ENCODE data around the gene PREX1.
A peak's percentile ranks its signal among the peaks of the same experiment; 100 is the strongest.

PREX1 gene

DNA sequence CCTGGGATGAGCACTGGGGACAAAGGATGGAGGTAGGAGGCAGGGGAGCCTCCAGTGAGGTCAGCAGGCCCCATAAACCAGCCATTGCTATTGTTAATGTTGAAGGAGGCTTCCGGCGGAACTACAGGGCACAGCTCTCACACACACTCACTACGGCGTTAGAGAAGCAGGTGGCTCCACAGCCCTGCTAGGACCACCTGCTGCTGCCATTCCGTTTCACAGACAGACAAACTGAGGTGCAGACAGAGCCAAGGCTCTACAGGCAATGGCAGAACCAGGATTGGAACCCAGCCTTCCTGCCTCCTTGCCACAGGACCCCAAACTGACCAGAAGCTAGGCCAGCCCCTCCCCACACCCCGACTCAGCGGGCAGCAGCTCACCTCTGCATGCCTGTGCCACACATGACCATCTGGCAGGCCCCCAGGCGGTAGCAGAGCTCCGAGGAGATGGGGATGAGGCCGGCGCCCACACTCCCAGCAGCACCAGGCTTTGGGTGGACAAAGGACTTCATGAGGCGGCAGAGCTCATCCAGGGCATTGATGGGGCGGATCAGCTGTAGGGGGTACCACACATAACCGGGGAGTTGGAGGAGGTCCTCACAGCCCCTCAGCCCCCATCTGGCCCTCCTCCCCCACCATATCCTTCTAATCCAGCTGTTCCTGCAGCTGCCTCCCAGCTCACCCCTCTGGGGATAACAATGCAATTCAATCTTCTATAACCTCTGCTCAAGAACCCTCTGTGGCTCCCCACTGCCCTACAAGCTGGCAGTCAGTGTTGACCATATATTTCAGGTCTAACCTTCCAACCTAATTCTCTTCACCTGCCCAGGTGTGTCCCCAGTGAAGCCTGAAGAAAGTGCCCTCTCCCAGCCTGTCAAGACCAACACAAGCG lies 198.5 kb downstream of the PREX1 start:
- DNase-seq, result no peak

DNA sequence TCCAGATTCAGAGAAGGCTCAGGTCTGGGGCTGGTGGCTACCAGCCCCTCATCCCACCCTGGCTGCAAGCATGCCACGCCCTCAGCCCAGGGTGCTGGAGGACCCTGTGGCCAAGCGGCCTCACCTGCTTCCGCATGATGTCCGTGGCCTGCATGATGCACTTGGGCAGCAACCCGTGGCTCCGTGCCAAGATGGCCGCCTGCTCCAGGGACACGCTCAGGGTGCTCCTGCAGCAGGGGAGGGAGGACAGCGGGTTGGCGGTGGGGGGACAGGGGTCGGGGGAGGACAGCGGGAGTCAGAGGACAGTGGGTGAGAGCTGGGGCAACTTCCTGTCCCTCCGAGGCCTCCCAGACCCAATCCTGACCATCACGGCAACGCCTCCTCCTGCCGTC lies 200.1 kb downstream of the PREX1 start:
- no peak for DNase-seq

DNA sequence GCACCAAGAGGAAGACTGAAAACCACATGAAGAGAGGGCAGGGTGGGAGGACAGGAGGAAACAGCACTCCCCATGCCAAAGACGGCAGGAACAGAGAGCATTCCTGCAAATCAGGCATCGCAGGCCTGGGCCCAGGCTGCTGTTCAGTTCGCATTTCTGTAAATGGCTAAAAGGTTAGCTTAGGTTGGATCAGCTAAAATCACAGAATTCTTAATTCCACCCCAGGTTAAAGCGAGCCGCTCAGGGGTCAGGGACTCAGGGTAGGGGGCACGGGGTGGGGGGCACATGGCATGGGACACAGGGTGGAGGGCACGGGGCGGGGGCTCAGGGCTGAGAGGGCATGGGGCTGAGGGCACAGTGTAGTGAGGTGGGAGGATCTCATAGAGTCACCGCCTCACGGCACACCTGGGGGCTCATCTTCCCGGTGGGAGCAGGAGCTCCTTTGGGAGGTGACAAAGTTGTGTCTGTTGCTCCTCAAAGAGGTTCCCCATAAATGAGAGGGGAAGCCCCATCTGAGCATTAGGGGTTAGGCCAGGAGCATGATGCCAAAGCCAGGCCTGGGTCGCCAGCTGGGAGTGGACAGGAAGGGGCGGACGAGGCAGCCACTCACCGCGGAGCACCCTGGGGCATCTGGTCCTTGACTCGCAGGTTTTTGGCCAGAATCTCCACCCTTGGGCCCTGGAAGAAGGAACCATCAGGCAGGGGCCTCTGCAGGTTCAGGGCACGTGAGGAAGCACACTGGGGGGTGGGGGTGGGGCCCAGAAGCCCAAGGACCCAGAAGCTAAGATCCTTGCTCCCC lies 200.7 kb downstream of the PREX1 start:
- no peak for DNase-seq

DNA sequence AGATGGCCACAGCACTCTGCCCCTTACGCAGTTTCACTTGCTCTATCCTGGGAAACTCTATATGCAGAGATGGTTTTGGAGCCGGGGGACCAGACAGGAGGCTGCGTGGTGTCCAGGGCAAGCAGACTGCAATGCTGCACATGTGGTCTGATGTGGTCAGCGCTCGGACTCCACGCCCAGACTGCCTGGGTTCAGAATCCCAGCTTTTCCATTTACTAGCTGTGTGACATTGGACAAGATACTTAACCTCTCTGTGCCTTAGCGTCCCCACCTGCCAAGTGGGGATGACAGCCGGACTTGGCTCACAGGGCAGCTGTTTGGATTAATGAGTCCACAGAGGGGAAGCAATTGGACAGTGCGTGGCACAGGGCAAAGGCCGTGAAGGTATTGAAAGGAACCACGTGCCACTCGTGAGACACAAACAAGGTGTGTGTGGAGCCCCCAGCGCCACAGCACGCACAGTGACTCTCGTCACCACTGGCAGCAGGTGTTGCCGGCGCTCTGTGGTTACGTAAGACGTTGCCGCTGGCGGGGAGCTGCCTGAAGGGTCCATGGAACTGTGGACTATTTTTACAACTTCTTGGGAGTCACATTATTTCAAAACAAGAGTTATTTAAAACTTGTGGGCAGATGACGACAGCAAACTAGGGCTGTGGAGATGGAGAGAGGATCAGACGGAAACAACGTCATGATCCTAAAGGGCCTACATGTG lies 201.4 kb downstream of the PREX1 start:
- no peak for DNase-seq

DNA sequence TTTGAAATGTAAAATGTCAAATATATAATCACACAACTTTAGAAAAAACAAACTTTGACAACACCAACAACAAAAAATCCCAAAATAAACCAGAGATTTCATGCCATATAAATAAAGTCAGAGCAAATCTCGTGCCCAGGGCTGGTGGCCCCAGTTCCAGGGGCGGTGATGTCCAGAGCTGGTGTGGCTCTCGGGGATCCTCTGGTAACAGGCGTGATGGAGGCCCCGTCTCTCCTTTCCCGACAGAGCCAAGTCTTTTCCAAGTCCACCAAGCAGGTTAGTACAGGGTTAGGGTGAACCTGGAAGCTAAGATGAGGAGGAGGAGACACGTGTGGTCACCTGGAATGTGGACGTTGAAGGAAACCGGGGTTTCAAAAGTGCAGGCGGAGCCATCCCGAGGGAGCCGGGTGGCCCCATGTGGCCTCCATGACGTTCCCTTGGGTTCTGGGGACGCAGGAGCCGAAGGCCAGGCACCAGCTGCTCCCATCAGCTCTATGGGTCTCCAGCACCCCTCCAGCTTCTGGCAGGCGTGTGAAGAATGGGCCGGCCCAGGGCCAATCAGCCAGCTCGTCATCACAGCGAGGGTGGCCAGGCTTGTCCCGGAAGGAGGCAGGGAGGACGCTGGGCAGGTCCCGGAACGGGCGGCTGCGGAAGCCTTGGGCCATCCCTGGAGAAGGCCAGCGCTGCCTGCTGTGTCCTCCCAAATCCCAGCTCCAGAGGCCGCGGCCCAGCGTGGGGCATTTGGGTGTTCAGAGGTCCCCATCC lies 202.5 kb downstream of the PREX1 start:
- no peak for DNase-seq

DNA sequence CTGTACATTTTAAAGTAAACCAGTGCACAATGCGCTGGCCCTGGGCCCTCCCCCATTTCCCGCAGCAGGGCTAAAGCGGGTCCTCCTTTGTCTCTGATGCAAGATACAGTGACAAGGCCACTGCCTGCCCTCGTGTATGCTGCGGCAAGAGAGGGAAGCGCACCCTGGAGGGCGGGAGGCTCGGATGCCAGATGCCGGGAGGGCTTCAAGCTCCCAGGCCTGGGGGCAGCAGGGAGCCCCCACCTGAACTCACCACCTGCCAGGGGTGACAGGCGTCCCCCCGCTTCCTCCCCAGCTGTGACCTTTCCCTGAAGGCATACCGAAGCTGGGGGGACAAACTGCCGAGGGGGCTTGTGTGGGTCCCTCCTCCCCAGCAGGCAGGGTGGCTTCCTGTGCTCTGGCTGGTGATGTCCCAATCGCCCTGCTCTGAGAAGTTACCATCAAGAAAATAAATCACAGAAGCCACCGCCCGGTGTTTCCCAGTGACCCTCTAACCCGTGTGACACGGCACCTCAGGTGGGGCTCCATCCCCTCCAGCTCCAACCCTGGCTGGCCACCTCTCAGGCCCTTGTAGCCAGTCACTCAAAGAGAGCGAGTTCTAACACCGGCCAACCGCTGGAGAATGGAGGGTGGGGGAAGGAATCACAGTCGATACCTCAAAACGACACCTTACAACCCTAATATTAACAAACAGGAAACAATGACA lies 203.3 kb downstream of the PREX1 start:
- DNase-seq, result no peak

DNA sequence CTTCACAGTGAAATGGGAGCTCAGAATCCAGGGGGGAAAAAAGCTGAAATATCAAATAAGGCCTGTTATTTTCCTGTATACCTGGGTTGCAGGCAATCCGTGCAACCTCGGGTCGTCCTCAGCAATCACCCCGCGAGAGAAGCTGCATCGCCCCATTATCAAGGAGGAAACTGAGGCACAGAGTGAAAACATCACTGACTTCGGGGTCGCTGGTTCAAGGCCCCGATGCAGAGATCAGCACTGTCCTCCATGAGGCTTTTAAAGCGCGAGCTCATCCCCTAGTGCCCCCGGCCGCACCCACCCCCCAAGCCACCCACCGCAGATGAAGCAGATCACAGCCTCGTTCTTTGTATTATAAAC lies 203.9 kb downstream of the PREX1 start:
- DNase-seq, result no peak

DNA sequence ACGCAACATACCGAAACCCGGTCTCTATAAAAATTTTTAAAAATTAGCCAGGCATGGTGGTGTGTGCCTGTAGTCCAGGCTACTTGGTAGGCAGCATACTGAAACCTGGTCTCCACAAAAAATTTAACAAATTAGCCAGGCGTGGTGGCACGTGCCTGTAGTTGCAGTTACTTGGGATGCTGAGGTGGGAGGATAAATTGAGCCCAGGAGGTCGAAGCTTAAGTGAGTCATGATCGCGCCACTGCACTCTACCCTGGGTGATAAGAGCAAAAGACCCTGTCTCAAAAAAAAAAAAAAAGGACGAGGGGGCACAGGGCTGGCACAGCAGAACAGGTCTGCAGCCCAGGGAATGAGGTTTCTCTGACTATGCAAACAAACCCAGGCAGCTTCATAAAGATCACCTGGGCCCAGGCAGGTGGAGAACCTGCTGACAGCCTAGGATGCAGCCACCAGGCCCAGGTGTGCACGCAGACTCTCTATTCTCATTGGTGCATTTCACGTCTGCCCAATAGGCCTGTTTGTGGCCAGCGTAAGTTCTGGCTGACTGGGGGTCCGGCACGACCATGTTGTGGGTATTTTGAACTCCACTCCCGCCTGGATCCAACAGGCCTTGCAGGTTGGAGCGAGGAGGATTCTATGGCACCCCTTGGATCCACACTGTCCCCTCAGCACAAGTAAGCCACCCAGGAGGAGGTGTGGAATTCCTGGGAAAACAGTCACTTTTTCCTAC lies 204.5 kb downstream of the PREX1 start:
- no peak for DNase-seq

DNA sequence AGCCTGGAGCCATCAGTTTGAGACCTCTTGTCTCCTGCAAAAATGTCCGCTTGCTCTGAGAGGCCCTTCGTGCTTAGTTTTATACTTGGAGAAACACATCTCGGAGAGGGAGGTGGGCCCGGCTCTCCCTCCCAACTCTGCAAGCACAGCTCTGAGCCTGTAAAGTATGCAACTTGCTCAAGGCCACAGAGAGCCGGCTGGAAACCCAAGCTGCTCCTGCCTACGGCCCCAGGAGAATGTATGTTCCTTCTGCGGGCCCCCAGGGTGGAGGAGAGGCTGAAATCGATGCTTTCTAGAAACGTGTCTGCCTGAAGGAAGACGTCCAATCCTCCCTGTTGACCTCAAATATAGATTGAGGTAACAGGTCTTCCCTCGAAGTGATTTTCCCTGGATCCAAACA lies 205.4 kb downstream of the PREX1 start:
- DNase-seq, result no peak

DNA sequence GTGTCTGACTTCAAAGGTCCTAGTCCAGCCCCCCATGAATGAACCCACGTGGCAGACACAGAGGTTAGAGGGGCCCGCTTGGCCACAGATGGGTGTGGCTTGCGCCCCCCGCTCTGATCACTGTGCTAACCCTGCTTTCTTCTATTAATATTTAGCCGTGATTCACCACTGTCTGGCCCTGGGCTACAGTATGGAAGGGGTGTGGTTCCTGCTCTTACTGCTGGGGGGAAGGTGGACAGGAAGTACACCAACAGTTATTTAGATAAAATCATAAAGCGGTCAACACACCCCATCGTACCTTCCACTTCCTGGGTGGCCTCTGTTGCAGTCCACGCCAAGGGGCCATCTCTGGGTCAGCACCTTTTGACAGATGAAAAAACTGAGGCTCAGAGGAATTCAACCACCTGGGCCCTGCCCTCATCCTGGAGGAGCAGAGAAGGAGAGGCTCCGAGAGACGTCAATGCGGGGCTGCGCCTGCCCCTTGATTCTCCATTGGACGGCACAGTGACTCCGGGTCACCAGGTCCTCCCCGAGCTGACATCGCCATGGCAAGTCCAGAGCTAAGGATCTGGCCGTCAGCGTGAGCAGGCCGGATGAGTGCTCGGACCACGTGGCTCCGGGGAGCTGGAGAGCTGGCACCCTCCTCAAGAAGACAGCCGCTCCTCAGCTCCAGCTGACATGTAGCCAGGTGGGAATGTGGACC lies 206.3 kb downstream of the PREX1 start:
- DNase-seq, result no peak

DNA sequence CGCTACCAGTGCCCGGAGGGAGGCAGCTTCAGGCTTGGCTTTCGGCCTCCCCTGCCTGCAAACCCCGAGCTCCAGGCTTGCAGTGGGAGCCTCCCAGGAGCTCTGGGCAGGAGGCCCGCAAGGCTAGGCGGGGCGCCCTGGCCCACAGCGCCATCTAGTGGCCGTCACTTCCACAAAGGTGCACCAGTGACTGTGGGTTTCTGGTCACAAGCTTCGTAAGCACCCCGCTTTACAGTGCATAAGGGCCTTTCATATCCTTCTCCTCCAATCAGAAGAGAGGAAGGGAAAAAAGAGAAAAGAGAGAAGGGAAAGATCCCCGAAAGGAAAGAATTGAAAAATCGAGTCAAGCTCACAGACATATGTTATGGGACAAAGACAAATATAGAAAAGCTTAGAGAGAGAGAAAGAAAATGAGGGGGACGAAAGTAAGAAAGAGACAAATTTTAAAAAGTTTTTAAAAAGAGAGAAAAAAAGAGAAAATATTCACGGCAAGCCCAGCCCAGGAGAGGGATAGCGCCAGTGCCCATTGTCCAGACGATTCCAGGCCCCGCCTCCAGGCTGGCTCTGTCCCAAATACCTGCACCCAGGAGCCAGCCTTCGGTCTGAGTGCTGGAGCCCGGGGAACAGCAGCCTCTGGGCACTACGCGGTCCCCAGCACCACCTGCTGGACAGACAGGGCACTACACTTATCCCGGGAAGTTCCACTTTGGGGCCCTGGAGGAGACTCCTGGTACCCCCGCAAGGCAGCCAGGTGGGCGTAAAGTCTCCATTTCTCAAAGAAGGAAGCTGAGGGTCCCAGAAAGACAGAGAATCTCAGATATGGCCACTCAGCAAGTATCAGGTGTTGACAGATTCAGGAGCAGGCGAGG lies 207.1 kb downstream of the PREX1 start:
- peak; percentile 49 for DNase-seq

DNA sequence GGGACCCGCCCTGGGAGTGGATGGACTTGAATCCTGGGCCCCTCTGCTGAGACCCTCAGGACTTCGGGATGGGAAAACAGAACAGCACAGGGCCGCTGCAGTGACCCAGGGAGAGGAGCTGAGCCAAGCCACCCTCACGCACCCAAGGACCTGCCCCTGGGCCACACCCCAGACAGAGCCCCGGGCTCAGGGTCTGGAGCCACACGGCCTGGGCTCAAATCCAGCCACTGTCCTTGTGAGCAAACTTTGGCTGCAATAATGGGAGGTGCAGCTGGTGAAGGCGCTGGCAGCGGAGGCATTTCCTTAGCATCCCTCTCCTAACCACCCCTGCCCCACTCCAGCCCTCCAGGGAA lies 207.7 kb downstream of the PREX1 start:
- no peak for DNase-seq

DNA sequence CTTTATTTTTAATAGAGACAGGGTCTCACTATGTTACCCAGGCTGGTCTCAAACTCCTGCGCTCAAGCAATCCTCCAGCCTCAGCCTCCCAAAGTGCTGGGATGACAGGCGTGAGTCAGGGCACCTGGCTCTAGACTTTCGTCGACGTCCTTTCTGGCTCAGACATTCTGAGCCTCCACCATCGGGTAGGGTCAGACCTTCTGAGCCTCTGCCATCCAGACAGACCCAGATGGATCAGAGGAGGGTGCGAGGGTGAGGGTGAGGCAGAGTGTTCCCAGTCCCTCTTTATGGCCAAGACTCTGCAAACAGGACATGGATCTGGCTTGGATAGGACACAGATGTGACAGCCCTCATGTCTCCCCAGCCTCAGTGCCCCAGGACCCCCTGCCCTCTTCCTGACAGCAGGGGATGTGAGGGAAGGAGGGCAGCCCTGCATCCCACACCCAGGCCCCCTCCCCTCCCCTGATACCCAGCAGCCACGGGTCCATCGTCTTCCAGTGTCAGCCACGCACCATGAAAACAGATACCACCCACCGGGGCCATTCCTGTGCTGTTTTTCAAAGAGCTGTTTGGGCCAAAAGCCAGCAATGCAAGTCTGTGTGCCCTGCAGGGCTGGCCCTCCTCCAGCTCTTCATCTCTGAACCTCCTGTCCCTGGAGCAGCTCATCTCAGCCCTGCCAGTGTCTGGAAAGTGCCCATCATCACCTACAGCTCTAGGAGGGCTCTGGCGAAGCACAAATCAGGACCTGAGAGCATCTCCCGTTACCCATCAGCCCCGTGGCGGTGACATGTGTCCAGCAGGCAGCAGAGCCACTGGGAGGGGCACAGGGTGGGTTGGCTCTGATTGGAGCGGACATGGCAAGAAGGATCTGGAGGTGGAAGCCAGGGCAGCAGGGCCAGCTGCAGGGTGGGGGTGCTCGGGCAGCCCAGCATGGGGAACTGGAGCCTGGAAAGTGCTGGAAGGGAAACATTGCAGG lies 208.4 kb downstream of the PREX1 start:
- DNase-seq, result no peak

DNA sequence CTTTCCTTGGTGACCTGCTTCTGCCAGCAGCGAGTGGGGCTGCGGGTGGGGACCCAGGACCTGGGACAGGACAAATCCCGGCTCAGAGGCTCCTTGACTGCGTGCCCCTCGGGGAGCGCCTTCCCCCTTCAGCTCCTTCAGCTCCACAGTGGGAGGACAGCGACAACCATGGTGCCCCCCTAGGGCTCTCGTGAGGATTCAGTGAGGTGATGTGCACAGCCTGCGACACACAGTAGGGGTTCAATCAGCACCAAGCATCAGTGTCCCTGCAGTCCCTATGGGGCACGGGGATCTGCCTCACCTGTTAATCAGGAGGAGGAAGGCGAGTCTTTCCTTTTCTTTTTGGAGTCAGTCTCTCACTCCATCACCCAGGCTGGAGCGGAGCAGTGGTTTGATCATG lies 209.2 kb downstream of the PREX1 start:
- DNase-seq, result no peak

DNA sequence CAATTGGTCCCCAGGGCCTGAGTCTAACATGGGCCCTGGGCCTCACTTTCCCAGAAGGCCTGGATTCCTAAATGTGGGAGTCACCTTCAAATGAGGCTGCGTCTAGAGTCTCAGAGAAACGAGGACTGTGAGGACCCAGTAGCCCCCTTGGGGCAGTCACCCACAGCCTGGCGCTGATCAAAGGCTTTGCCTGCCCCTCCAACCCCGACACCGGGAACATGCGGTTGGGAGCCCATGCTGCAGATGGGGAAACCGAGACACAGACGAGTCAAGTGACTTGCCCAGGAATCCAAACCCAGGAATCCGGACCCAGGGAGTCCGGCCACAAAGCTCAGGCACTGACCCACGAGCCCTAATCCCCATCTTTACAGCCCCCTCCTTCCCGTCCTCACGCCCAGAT lies 209.7 kb downstream of the PREX1 start:
- DNase-seq, result no peak

DNA sequence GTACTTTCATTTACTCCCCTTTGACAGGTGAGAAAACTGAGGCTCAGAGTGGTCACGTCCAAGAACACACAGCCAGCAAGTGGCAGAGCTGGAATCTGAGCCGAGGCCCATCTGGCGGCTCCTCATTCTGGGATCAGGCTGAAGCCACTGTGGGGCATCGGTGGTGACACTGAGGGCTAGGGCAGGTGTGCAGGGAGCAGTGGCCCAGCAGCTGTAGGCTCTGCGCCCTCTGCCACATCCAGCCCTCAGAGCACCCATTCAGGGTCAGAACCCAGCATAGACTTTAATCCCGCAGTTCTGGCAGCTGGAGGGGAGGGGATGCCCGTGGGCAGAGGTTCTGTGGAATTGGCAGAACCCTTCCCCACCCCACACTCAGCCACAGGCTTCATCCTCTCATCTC lies 210.3 kb downstream of the PREX1 start:
- DNase-seq, result no peak

DNA sequence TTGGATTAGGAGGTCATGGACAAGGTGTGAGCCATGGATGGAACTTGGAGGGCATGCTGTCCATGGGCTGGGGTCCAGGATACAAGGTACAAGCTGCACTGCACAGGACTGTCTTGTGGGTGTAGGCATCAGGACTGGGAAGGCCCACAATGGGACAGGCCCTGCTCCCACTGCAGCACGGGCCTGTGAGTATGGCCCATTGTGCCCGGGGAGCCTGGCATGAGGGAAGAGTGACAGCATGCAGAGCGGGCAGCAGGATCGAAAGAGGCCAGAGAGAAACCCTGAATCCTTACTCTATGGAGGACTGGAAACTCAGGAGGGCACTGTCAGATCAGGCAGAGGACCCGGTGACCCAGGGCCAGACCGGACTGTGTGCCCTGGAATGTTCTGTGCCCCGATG lies 211.3 kb downstream of the PREX1 start:
- DNase-seq, result no peak

DNA sequence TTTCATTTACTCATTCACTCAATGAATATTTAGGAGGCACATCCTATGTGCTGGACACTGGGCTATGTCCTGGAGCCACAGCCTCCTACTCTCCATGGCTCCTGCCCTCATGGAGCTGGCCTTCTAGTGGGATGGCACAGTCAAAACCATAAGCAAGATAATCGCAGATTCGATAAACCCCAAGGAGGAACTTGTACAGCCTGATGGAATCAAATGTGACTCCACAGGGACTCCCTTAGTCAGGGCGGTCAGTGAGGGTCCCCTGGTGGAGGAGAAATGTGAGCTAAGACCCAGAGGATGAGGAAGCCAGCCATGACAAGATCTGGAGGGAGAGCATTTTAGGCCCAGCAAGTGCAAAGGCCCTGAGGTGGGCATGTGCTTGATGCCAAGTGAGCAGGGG lies 211.9 kb downstream of the PREX1 start:
- no peak for DNase-seq

Measured in NCI-H510A (cell line).